ENCODE results near the gene GCGR.

GRCh38 chr17:81808778-81809555, 5.0 kb downstream of the GCGR start:
- TF ChIP-seq CTCF (IDR thresholded peaks at IDR 0.05) (no peak), POLR2A (IDR thresholded peaks at IDR 0.05) (no peak)

All from lower leg skin (tissue), 3 donors.